Suprapubic skin (tissue), 4 donors: ENCODE results near the gene MROH2A. TPM values are rescaled to one million over a fixed set of nuclear protein-coding genes. Genes with fewer than 3 reads are reported as not detected.
A peak's percentile ranks its signal among the peaks of the same experiment; 100 is the strongest.

Experiments
- DNase-seq, 2 donors: peaks; one replicate each; pipeline ENCODE4 v3.0.0-alpha.2; 2019; ENCODE audit warnings: low spot score in 2 of 2
- H3K27ac ChIP-seq: fragments of 200-600 bp; sonication (generic); one replicate; pipeline ENCODE4 v1.5.1; 2019
- H3K27me3 ChIP-seq: fragments of 200-600 bp; sonication (generic); one replicate; pipeline ENCODE4 v1.5.1; 2019
- H3K36me3 ChIP-seq: fragments of 200-600 bp; sonication (generic); one replicate; pipeline ENCODE4 v1.5.1; 2019
- H3K4me1 ChIP-seq: fragments of 200-600 bp; sonication (generic); one replicate; pipeline ENCODE4 v1.5.1; 2019
- H3K4me3 ChIP-seq: fragments of 200-600 bp; sonication (generic); one replicate; pipeline ENCODE4 v1.5.1; 2019; ENCODE audit warnings: mild to moderate bottlenecking
- H3K9me3 ChIP-seq: fragments of 200-600 bp; sonication (generic); one replicate; pipeline ENCODE4 v1.5.1; 2019
- CTCF ChIP-seq, 2 donors: fragments of 200-600 bp in 1 of 2; fragments of 450-650 bp in 1 of 2; sonication (generic) in 1 of 2; IDR thresholded peaks; one replicate each; pipeline ENCODE4 v1.5.1; 2016 to 2019; ENCODE audit warnings: antibody characterized with exemption in 2 of 2, mild to moderate bottlenecking in 1 of 2, moderate library complexity in 1 of 2
- EP300 ChIP-seq: sonication (generic); formaldehyde crosslinking; IDR thresholded peaks from one replicate; pipeline ENCODE4 v1.6.1; 2017; ENCODE audit warnings: antibody characterized with exemption
- POLR2A ChIP-seq, 2 donors: fragments of 450-650 bp; IDR thresholded peaks; one replicate each; pipeline ENCODE4 v1.6.1; 2017; ENCODE audit warnings: antibody characterized with exemption in 2 of 2, mild to moderate bottlenecking in 2 of 2, moderate library complexity in 2 of 2
- POLR2AphosphoS5 ChIP-seq, 3 donors: sonication (generic); formaldehyde crosslinking; IDR thresholded peaks; one replicate each; pipeline ENCODE4 v1.6.1; 2017; ENCODE audit warnings: antibody characterized with exemption in 3 of 3
- WGBS: methylation state at CpG from one replicate; pipeline ENCODE4 v1.1.5; 2018; 5-methylcytosine and 5-hydroxymethylcytosine counted together
- total RNA-seq, 4 donors: library from RNA; depleted of rRNA; stranded (reverse); fragments of >200 nt; gene quantifications; one replicate each; pipeline ENCODE4 v1.1.0, GENCODE V29; 2016

MROH2A gene
- total RNA-seq, 4 donors from 2014 or later: not detected

- H3K27ac ChIP-seq: no peak overlapping the region
- peak in 1 of 2 donors; percentile 7 for DNase-seq
- no peaks in the 10 kb centered on the region for H3K9me3 ChIP-seq
- H3K4me3 ChIP-seq: no peak overlapping the region
- no peak for TF ChIP-seq EP300
- TF ChIP-seq POLR2A (IDR thresholded peaks at IDR 0.05): no peak
- no peak for TF ChIP-seq POLR2AphosphoS5 (IDR thresholded peaks at IDR 0.05)
- TF ChIP-seq CTCF (IDR thresholded peaks at IDR 0.05): no peak
- H3K4me1 ChIP-seq: peaks cover 14% of the 10 kb centered on the region
- H3K36me3 ChIP-seq: no peaks in the 10 kb centered on the region
- WGBS: 87% methylated on average over 6 of the region's 6 CpGs
- peaks cover 3% of the 10 kb centered on the region for H3K27me3 ChIP-seq
Measured at GRCh38 chr2:233831861-233832260, 53.7 kb downstream of the MROH2A start.

GRCh38 chr2:233832414-233832813 is 54.3 kb downstream of the MROH2A start:
- TF ChIP-seq POLR2AphosphoS5 (IDR thresholded peaks at IDR 0.05) (no peak), POLR2A (IDR thresholded peaks at IDR 0.05) (no peak), EP300 (no peak), CTCF (IDR thresholded peaks at IDR 0.05) (no peak)
- DNase-seq: peak in 1 of 2 donors; percentile 18
- H3K27ac ChIP-seq: no peak overlapping the region
- no peak overlapping the region for H3K4me3 ChIP-seq
- 74% methylated on average over 9 of the region's 9 CpGs for WGBS
- H3K9me3 ChIP-seq: no peaks in the 10 kb centered on the region
- peaks cover 14% of the 10 kb centered on the region for H3K4me1 ChIP-seq
- H3K36me3 ChIP-seq: no peaks in the 10 kb centered on the region
- H3K27me3 ChIP-seq: peaks cover 3% of the 10 kb centered on the region

- Histone ChIP-seq H3K36me3 (no peaks in the 10 kb centered on the region), H3K9me3 (no peaks in the 10 kb centered on the region), H3K27ac (no peak overlapping the region), H3K27me3 (peaks cover 3% of the 10 kb centered on the region), H3K4me3 (no peak overlapping the region), H3K4me1 (peaks cover 14% of the 10 kb centered on the region)
- peak; percentile 49 to 76 for DNase-seq
- no peak for TF ChIP-seq EP300
- no peak for TF ChIP-seq POLR2AphosphoS5 (IDR thresholded peaks at IDR 0.05)
- TF ChIP-seq CTCF (IDR thresholded peaks at IDR 0.05): peak in 1 of 2 donors; percentile 22
- TF ChIP-seq POLR2A (IDR thresholded peaks at IDR 0.05): no peak
- WGBS: 42% methylated on average over 7 of the region's 7 CpGs
Measured at GRCh38 chr2:233832869-233833311, 54.8 kb downstream of the MROH2A start.

GRCh38 chr2:233833345-233833744 is 55.2 kb downstream of the MROH2A start:
- no peaks in the 10 kb centered on the region for H3K36me3 ChIP-seq
- H3K9me3 ChIP-seq: no peaks in the 10 kb centered on the region
- H3K27ac ChIP-seq: no peak overlapping the region
- peaks cover 3% of the 10 kb centered on the region for H3K27me3 ChIP-seq
- no peak overlapping the region for H3K4me3 ChIP-seq
- no peak for TF ChIP-seq EP300
- no peak for TF ChIP-seq POLR2A (IDR thresholded peaks at IDR 0.05)
- TF ChIP-seq POLR2AphosphoS5 (IDR thresholded peaks at IDR 0.05): no peak
- TF ChIP-seq CTCF (IDR thresholded peaks at IDR 0.05): no peak
- DNase-seq: peak; percentile 45 to 54
- WGBS: 71% methylated on average over 10 of the region's 10 CpGs
- H3K4me1 ChIP-seq: peaks cover 10% of the 10 kb centered on the region

GRCh38 chr2:233835230-233836186 is 57.4 kb downstream of the MROH2A start:
- Histone ChIP-seq H3K9me3 (no peaks in the 10 kb centered on the region), H3K27ac (no peak overlapping the region), H3K36me3 (no peaks in the 10 kb centered on the region), H3K27me3 (no peaks in the 10 kb centered on the region), H3K4me3 (no peak overlapping the region), H3K4me1 (peaks cover 5% of the 10 kb centered on the region)
- DNase-seq: peak; percentile 39 to 45
- 89% methylated on average over 7 of the region's 14 CpGs for WGBS
- TF ChIP-seq POLR2A (IDR thresholded peaks at IDR 0.05) (no peak), POLR2AphosphoS5 (IDR thresholded peaks at IDR 0.05) (no peak), EP300 (no peak), CTCF (IDR thresholded peaks at IDR 0.05) (no peak)
